Pancreas (tissue), 10 donors: ENCODE data around the gene MOB3A. TPM values are rescaled to one million over a fixed set of nuclear protein-coding genes. Genes with fewer than 3 reads are reported as not detected.

ENCODE experiments used
- ATAC-seq, 4 donors: fragments of 200-7000 bp; cut with Tn5 transposase; one replicate each; pipeline versions ENCODE4 v1.8.0 to v1.9.1; 2020; ENCODE audit warnings: mild to moderate bottlenecking in 4 of 4, moderate library complexity in 4 of 4
- DNase-seq, 6 donors: peaks; one replicate each; pipeline ENCODE4 v3.0.0-alpha.2; 2020
- FAIRE-seq: peaks from 2 replicates; lab custom pipeline; 2012; peaks lifted over from hg19 to GRCh38; lab: Jason Lieb, UNC
- H3K27ac ChIP-seq, 4 donors: fragments of 200-600 bp; sonication (generic); 1 replicate in 3 of 4; 2 replicates in 1 of 4; pipeline versions ENCODE4 v1.5.0 to v1.8.0; 2020
- H3K27me3 ChIP-seq, 4 donors: fragments of 200-600 bp; one replicate each; pipeline ENCODE4 v1.8.0; 2021
- H3K36me3 ChIP-seq, 3 donors: fragments of 200-600 bp; sonication (generic) in 1 of 3; one replicate each; pipeline versions ENCODE4 v1.5.0 to v1.8.0; 2020 to 2021
- H3K4me1 ChIP-seq, 3 donors: fragments of 200-600 bp; one replicate each; pipeline ENCODE4 v1.8.0; 2021
- H3K4me3 ChIP-seq, 4 donors: fragments of 200-600 bp; sonication (generic) in 2 of 4; one replicate each; pipeline versions ENCODE4 v1.5.0 to v1.8.0; 2020 to 2021
- H3K9me3 ChIP-seq, 4 donors: fragments of 200-600 bp; one replicate each; pipeline ENCODE4 v1.8.0; 2021
- CTCF ChIP-seq, 4 donors: fragments of 200-600 bp; sonication (generic) in 3 of 4; IDR thresholded peaks; one replicate each; pipeline versions ENCODE4 v1.5.0 to v1.8.0; 2021; ENCODE audit warnings: antibody characterized with exemption in 4 of 4
- WGBS, 2 donors: extraction: QIAGEN DNeasy Blood & Tissue Kit; methylation state at CpG; one replicate each; pipeline ENCODE4 v1.1.7; 2013; 5-methylcytosine and 5-hydroxymethylcytosine counted together
- intact Hi-C, 3 donors: fragments of 100-400 bp; cut with DNase I; formaldehyde crosslinking; loops; one replicate each; pipeline versions ENCODE4 v1.11.1 to v1.14.2; 2022
- polyA plus RNA-seq, 2 donors: library from polyadenylated mRNA; stranded (reverse); fragments of 200-250 nt; gene quantifications; one replicate each; pipeline ENCODE4 v1.2.3, GENCODE V29; 2013
- total RNA-seq, 6 donors: library from RNA; stranded (reverse); fragmentation: NEBNext Ultra II Directional in 4 of 6; extraction: Animal tissue kit (Norgen Biotek cat#: 25700) in 4 of 6; gene quantifications; one replicate each; pipeline versions ENCODE4 v1.2.1 to v1.2.4, GENCODE V29; 2021 to 2023
- donor health status: healthy with polysubstance abuse.
- donor health status: DM: no; HTN: no; CAD: no; lungs with moderate emphysema.
- donor health status: DM: no; HTN: no; CAD: no.
- donor health status: control.
- donor health status: control.
- donor health status: Bipolar disorder and iron deficiency.
- donor health status: DM: yes; HTN: yes; CAD: no.
- donor health status: DM: no; HTN: no; CAD: no.
- donor health status: DM: no; HTN: no; CAD: no.
- donor health status: DM: yes; HTN: yes; CAD: no.

Gene MOB3A
- total and polyA plus RNA-seq, 8 donors, result 9.2 to 26.0 (median 16.6) TPM

- Histone ChIP-seq H3K4me1 (peaks cover 0 to 11% (median 7%) of the 10 kb centered on the region in 3 donors), H3K27ac (no peak overlapping the region), H3K27me3 (no peaks in the 10 kb centered on the region), H3K36me3 (peaks cover 2 to 24% (median 16%) of the 10 kb centered on the region in 3 donors), H3K4me3 (no peak overlapping the region), H3K9me3 (no peaks in the 10 kb centered on the region)
- ATAC-seq, result no peak
- intact Hi-C loops, result no loop called here
- 83 to 94% methylated on average over 9 to 11 of the region's 11 CpGs for WGBS, 2 donors
- peak in 1 of 6 donors; percentile 65 for DNase-seq
- TF ChIP-seq CTCF (IDR thresholded peaks at IDR 0.05), result no peak
- no peak for FAIRE-seq
Measured at GRCh38 chr19:2100719-2101061, 4.6 kb upstream of the MOB3A start.

GRCh38 chr19:2099937-2100718 lies 4.0 kb upstream of the MOB3A start:
- intact Hi-C loops, result no loop called here
- ATAC-seq, result no peak
- Histone ChIP-seq H3K27me3 (no peaks in the 10 kb centered on the region), H3K27ac (no peak overlapping the region), H3K4me1 (peaks cover 0 to 14% (median 7%) of the 10 kb centered on the region in 3 donors), H3K36me3 (peaks cover 0 to 24% (median 14%) of the 10 kb centered on the region in 3 donors), H3K9me3 (no peaks in the 10 kb centered on the region), H3K4me3 (no peak overlapping the region)
- FAIRE-seq, result no peak
- peak in 2 of 6 donors; percentile 40 to 73 for DNase-seq
- WGBS, 2 donors, result 91 to 93% methylated on average over 39 of the region's 39 CpGs
- TF ChIP-seq CTCF (IDR thresholded peaks at IDR 0.05), result no peak

GRCh38 chr19:2099054-2099501 lies 3.0 kb upstream of the MOB3A start:
- intact Hi-C loops, result no loop called here
- TF ChIP-seq CTCF (IDR thresholded peaks at IDR 0.05), result no peak
- ATAC-seq, result no peak
- peaks cover 0 to 24% (median 14%) of the 10 kb centered on the region in 3 donors for H3K36me3 ChIP-seq
- peak in 3 of 6 donors; percentile 52 to 76 (median 55) for DNase-seq
- no peak for FAIRE-seq
- no peaks in the 10 kb centered on the region for H3K27me3 ChIP-seq
- no peak overlapping the region for H3K4me3 ChIP-seq
- no peaks in the 10 kb centered on the region for H3K9me3 ChIP-seq
- H3K4me1 ChIP-seq, result peaks cover 0 to 16% (median 7%) of the 10 kb centered on the region in 3 donors
- H3K27ac ChIP-seq, result no peak overlapping the region
- WGBS, 2 donors, result 72 to 82% methylated on average over 16 of the region's 16 CpGs

- intact Hi-C loops, result no loop called here
- ATAC-seq (no peak), FAIRE-seq (no peak), DNase-seq (peak in 3 of 6 donors; percentile 63 to 86 (median 68))
- TF ChIP-seq CTCF (IDR thresholded peaks at IDR 0.05), result no peak
- Histone ChIP-seq H3K4me3 (peak overlapping the region in 2 of 4 donors; percentile 34 to 47), H3K4me1 (peaks cover 0 to 16% (median 7%) of the 10 kb centered on the region in 3 donors), H3K36me3 (peaks cover 0 to 24% (median 14%) of the 10 kb centered on the region in 3 donors), H3K27ac (peak overlapping the region; percentile 76 to 86 (median 80)), H3K9me3 (no peaks in the 10 kb centered on the region), H3K27me3 (no peaks in the 10 kb centered on the region)
- 66 to 69% methylated on average over 23 of the region's 23 CpGs for WGBS, 2 donors
Measured at GRCh38 chr19:2097886-2098327, 1.8 kb upstream of the MOB3A start.
